ENCODE data around the gene EXOG.

DNA sequence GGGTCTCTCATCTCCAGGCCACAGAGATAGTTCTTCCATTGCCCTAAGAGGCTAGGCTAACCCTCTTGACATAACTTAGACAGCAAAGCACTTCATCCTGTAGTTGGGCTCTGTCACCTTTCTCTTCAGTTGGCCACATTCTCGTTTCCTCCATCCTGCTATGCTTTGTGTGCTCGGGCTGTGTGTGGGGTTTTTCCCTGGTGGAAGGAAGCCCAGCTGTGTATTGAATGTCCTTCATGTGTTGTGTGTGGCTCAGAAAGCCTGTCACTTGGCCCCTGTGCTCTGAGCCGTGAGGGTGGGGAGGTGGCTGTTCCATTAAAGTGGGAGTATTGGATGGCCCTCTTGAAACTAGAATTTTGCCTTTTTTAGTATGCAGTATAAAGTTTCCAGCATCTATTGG lies 8.8 kb upstream of the EXOG start:
- TF ChIP-seq, protein P1, sequence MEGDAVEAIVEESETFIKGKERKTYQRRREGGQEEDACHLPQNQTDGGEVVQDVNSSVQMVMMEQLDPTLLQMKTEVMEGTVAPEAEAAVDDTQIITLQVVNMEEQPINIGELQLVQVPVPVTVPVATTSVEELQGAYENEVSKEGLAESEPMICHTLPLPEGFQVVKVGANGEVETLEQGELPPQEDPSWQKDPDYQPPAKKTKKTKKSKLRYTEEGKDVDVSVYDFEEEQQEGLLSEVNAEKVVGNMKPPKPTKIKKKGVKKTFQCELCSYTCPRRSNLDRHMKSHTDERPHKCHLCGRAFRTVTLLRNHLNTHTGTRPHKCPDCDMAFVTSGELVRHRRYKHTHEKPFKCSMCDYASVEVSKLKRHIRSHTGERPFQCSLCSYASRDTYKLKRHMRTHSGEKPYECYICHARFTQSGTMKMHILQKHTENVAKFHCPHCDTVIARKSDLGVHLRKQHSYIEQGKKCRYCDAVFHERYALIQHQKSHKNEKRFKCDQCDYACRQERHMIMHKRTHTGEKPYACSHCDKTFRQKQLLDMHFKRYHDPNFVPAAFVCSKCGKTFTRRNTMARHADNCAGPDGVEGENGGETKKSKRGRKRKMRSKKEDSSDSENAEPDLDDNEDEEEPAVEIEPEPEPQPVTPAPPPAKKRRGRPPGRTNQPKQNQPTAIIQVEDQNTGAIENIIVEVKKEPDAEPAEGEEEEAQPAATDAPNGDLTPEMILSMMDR (IDR thresholded peaks at IDR 0.05): no peak
- TF ChIP-seq EZH2 (IDR thresholded peaks at IDR 0.05; ENCODE audit: borderline replicate concordance, insufficient read depth, low read depth, low read length, poor library complexity, severe bottlenecking): no peak

Data from B cell (primary cell).